SH-SY5Y (cell line): Measurements from ENCODE around the gene CXCR5.

ENCODE experiments used
- GATA2 ChIP-seq: IDR thresholded peaks from 2 replicates; pipeline ENCODE4 v1.6.1; 2011; ENCODE audit warnings: mild to moderate bottlenecking, low read depth, low read length
- GATA3 ChIP-seq: IDR thresholded peaks from 2 replicates; pipeline ENCODE4 v1.6.1; 2011; ENCODE audit warnings: low read depth, mild to moderate bottlenecking, low read length, moderate library complexity

CXCR5 gene

DNA sequence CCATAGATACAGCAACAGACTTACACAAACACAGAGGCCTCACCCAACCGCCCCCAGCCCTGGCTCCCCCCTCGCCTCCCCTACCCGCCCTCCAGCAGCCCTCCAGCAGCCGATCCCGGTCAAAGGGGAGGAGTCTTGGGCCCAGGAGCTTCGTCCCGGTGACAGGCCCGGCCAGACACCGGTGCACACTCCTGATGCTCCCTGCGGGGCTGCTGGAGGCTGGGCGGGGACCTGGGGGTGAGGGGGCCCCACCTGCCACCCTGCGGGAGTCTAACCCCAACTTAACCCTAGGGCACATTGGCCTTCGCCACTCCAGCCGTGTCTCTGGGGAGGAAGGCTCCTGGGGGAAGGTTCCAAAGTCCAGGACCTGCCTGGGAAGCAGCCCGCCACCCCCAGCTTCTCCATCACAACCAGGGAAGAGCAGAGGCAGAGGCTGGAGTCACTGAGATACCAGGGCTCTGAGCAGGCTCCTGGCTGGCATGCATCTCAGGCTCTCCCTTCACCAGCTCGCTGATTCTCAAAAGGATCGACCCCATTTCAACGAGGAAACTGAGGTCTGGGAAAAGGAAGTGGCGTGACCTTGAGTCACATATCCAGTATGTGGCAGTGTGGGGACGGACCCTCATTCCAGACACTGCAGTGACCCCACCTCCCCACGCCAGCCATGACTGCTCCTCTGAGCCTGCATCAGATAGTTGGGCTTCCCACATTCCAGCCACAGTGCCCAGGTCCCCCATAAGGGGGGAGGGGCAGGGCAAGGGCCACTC is 27.6 kb downstream of the CXCR5 start:
- no peak for TF ChIP-seq GATA3
- no peak for TF ChIP-seq GATA2

- no peak for TF ChIP-seq GATA3
- no peak for TF ChIP-seq GATA2
These were observed 28.4 kb downstream of the CXCR5 start for GRCh38 chr11:118911880-118912741.

- TF ChIP-seq GATA3 (no peak), GATA2 (no peak)
These were observed 29.2 kb downstream of the CXCR5 start for GRCh38 chr11:118912742-118913410.

- TF ChIP-seq GATA3 (no peak), GATA2 (no peak)
These were observed 29.9 kb downstream of the CXCR5 start for GRCh38 chr11:118913411-118914125.

GRCh38 chr11:118914178-118914918 is 30.7 kb downstream of the CXCR5 start:
- TF ChIP-seq GATA3, result no peak
- TF ChIP-seq GATA2, result no peak

GRCh38 chr11:118914987-118915386 is 31.3 kb downstream of the CXCR5 start:
- TF ChIP-seq GATA2 (no peak), GATA3 (no peak)

- TF ChIP-seq GATA2 (no peak), GATA3 (no peak)
These were observed 31.7 kb downstream of the CXCR5 start for GRCh38 chr11:118915396-118915795.

DNA sequence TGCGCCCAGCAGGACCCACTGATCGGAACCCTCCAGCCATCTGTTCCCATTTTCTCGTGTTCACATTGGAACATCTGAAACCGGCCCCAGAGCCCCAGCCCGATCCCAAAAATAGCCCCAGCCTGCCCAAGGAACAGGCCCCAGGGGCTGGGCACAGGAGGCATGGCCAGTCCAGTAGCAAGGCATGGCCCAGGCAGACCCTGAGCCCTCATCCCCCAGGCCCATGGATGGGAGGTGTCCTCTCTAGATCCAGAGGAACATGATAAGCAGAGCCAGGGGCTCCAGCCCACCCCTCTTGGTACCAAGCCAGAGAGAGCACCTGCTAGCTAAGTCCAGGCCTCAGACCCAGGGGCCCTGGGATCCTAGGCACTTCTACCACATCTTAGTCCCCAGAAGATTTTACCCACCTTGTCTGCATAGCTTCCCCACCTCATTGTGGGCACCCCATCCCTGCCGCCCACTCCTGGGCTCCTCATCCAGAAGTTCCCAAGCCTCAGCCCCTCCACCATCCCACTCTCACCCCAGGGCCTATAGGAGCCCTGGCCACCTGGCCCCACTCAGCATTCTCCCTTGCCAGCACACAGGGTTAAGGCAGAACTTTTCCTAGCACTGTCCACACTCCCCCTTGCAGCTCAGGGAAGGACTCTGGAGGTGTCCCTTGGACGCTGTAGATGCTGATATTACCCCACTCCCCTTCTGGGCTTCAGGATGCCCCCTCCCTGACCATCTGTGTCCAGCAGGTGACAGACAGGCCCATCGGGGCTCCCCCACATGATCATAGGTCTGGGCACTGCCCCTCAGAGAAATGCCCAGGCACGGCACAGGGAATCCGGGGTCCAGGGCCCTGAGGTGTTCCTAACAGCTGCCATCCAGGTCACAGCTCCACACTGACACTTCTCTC is 32.5 kb downstream of the CXCR5 start:
- no peak for TF ChIP-seq GATA3
- no peak for TF ChIP-seq GATA2

DNA sequence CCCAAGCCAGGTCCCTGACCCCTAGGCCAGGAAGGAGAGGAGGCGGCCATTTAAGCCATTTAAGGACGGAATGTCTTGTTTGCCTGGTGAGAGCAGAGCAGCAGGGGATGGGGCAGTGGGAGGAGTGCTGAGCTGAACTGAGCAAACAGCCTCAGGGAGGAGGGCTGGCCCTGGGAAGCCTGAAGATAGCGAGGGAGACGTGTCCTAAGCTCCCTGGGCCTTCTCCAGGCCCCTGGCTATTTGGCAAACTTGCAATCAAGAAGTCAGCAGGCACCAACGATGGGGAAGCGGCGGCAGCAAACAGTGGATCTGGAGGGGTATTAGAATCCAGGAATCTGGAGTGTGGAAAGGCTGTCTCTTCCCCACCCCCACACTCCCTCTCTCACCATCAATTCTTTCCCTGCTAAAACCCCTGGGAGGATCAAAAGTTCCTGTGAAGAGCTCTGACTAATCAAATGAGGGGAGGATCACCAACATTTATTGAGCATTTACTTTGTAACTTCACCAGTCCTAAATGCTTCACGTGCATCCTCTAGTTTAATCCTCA is 33.2 kb downstream of the CXCR5 start:
- TF ChIP-seq GATA2, result no peak
- TF ChIP-seq GATA3, result no peak

- TF ChIP-seq GATA2, result no peak
- no peak for TF ChIP-seq GATA3
These were observed 33.9 kb downstream of the CXCR5 start for GRCh38 chr11:118917481-118918127.

DNA sequence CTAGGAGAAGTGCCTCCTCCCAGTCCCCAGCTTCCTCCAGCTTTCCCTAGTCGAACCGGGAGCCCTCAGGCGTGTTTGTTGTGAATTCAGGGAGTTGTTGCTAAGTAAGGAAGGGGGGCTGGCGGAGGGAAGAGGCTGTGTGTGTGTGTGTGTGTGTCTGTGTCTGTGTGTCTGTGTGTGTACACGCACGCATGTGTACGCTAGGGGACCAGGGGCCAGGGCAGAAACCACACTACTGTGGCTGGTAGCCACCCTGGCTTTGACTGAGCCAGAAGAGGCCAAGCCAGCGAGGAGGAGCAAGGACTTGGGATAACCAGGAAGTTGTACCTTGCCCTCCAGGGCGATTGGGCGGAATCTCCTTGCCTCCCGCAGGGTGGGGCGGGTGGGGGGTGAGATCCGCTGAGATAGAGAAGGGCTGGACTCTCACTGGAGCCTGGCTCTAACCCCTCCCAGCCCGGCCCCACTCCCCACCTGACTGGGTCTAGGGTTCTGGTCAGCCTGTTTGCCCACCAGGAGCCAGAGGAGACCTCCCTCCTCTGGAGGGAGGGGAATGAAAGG is 34.5 kb downstream of the CXCR5 start:
- TF ChIP-seq GATA3 (no peak), GATA2 (no peak)
